Measurements from ENCODE around the gene RSKR. TPM values are rescaled to one million over a fixed set of nuclear protein-coding genes. Genes with fewer than 3 reads are reported as not detected.
A peak's percentile ranks its signal among the peaks of the same experiment; 100 is the strongest.

RSKR gene
- total and polyA plus RNA-seq, 9 of the 15 experiments (the other 6 are each of a cell fraction or from before 2014, with no cell fraction given), result 1.4 to 42.3 (median 16.2) TPM

- no peak for TF ChIP-seq ZNF280A (IDR thresholded peaks at IDR 0.05; ENCODE audit: low read depth, partially characterized antibody)
- no peak for TF ChIP-seq BRD4 (IDR thresholded peaks at IDR 0.05)
- TF ChIP-seq STAT6 (CRISPR knock-in tag; IDR thresholded peaks at IDR 0.05), result no peak; the same call in 1 of the 2 replicates
- no peak for TF ChIP-seq HEY1 (CRISPR knock-in tag; IDR thresholded peaks at IDR 0.05; ENCODE audit: borderline replicate concordance)
- no peak for TF ChIP-seq ZBTB17 (CRISPR knock-in tag; IDR thresholded peaks at IDR 0.05)
- TF ChIP-seq ZNF165 (CRISPR knock-in tag; IDR thresholded peaks at IDR 0.05; ENCODE audit: borderline replicate concordance), result no peak
- peak; percentile 41; the same call in 1 of the 2 replicates for TF ChIP-seq ZBTB43 (CRISPR knock-in tag; IDR thresholded peaks at IDR 0.05)
- TF ChIP-seq SMARCC2 (IDR thresholded peaks at IDR 0.05; ENCODE audit: low read depth), result 0 out of 2 replicates have a peak, but pooled peaks have one; percentile 22
- no peak for TF ChIP-seq TGIF2 (CRISPR knock-in tag; IDR thresholded peaks at IDR 0.05)
- 0 out of 2 replicates have a peak, but pooled peaks have one; percentile 12 for TF ChIP-seq LEF1 (IDR thresholded peaks at IDR 0.05)
- TF ChIP-seq HNRNPLL (IDR thresholded peaks at IDR 0.05; ENCODE audit: low read depth, low read length, poor library complexity, severe bottlenecking), result peak; percentile 54
- TF ChIP-seq TFAM (CRISPR knock-in tag; conservative IDR thresholded peaks at IDR 0.05), result no peak
- no peak for TF ChIP-seq ESRRA (IDR thresholded peaks at IDR 0.05; ENCODE audit: borderline replicate concordance, low read depth)
- TF ChIP-seq, protein P1, sequence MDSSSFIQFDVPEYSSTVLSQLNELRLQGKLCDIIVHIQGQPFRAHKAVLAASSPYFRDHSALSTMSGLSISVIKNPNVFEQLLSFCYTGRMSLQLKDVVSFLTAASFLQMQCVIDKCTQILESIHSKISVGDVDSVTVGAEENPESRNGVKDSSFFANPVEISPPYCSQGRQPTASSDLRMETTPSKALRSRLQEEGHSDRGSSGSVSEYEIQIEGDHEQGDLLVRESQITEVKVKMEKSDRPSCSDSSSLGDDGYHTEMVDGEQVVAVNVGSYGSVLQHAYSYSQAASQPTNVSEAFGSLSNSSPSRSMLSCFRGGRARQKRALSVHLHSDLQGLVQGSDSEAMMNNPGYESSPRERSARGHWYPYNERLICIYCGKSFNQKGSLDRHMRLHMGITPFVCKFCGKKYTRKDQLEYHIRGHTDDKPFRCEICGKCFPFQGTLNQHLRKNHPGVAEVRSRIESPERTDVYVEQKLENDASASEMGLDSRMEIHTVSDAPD (CRISPR knock-in tag; IDR thresholded peaks at IDR 0.05), result no peak
- no peak for TF ChIP-seq JUND (IDR thresholded peaks at IDR 0.05; ENCODE audit: borderline replicate concordance, low read depth, low read length)
- TF ChIP-seq JUND (tag; IDR thresholded peaks at IDR 0.05; ENCODE audit: borderline replicate concordance, low read depth, low read length), result peak; percentile 70; the same call in 2 of the 3 replicates
- TF ChIP-seq ZNF217 (CRISPR knock-in tag; IDR thresholded peaks at IDR 0.05), result no peak
- peak; percentile 50; the same call in 1 of the 2 replicates for TF ChIP-seq DNMT1 (IDR thresholded peaks at IDR 0.05)
- no peak for TF ChIP-seq ZNF589 (CRISPR knock-in tag; IDR thresholded peaks at IDR 0.05; ENCODE audit: low read depth)
- TF ChIP-seq ZFX (CRISPR knock-in tag; IDR thresholded peaks at IDR 0.05), result peak; percentile 77; the same call in 1 of the 2 replicates
- TF ChIP-seq POLR3G (IDR thresholded peaks at IDR 0.05; ENCODE audit: extremely low read depth, insufficient read length, insufficient replicate concordance), result no peak
These were observed 14.4 kb downstream of the RSKR start (continued) for GRCh38 chr17:28599311-28600184.

All from K562 (cell line).